K562 (cell line): ENCODE results near the gene SST. TPM values are rescaled to one million over a fixed set of nuclear protein-coding genes. Genes with fewer than 3 reads are reported as not detected.

Source experiments
- ARID2 ChIP-seq: fragments of 450-650 bp; IDR thresholded peaks from 2 replicates; pipeline ENCODE4 v1.6.1; 2017; ENCODE audit warnings: antibody characterized with exemption, mild to moderate bottlenecking
- CBFA2T2 ChIP-seq: fragments of 450-650 bp; conservative IDR thresholded peaks from 2 replicates; pipeline ENCODE4 v1.6.1; 2017; ENCODE audit warnings: mild to moderate bottlenecking
- CTCF ChIP-seq, 3 experiments: IDR thresholded peaks in 2 of 3; conservative IDR thresholded peaks in 1 of 3; 2 replicates each; pipeline ENCODE4 v1.5.1; 2011 to 2012; ENCODE audit warnings: low read length in 3 of 3, mild to moderate bottlenecking in 3 of 3, control low read depth in 2 of 3, improper control_type of control experiment in 1 of 3, inconsistent platforms in 1 of 3, low read depth in 1 of 3, mixed read lengths in 1 of 3, moderate library complexity in 1 of 3; ENCODE audit not compliant: insufficient read depth in 2 of 3
- ESRRA ChIP-seq: fragments of 450-650 bp; IDR thresholded peaks from 2 replicates; pipeline ENCODE4 v1.6.1; 2014; ENCODE audit warnings: low read depth, mild to moderate bottlenecking, moderate library complexity, borderline replicate concordance
- FOXA3 ChIP-seq, 2 experiments: fragments of 450-650 bp in 1 of 2; sonication (generic) in 1 of 2; formaldehyde crosslinking; IDR thresholded peaks in 1 of 2; conservative IDR thresholded peaks in 1 of 2; 2 replicates each; pipeline versions ENCODE4 v1.4.0 to v1.8.0; 2020 to 2022; ENCODE audit warnings: mild to moderate bottlenecking in 2 of 2, missing genetic modification reagents in 1 of 2
- HDGF ChIP-seq: fragments of 450-650 bp; IDR thresholded peaks from 2 replicates; pipeline ENCODE4 v1.6.1; 2016
- JUND ChIP-seq, 2 experiments: IDR thresholded peaks; 2 replicates in 1 of 2; 3 replicates in 1 of 2; pipeline ENCODE4 v1.6.1; 2011; ENCODE audit warnings: borderline replicate concordance in 2 of 2, low read depth in 2 of 2, low read length in 2 of 2, improper control_type of control experiment in 1 of 2, missing biosample characterization in 1 of 2, missing genetic modification characterization in 1 of 2, missing genetic modification reagents in 1 of 2
- MAZ ChIP-seq, 2 experiments: fragments of 450-650 bp in 1 of 2; sonication (generic) in 1 of 2; formaldehyde crosslinking; IDR thresholded peaks in 1 of 2; conservative IDR thresholded peaks in 1 of 2; 2 replicates each; pipeline versions ENCODE4 v1.4.0 to v1.5.0; 2020; ENCODE audit warnings: mild to moderate bottlenecking in 1 of 2, missing genetic modification reagents in 1 of 2
- MYC ChIP-seq, 2 experiments: fragments of 250-450 bp in 1 of 2; sonication (Bioruptor Pico) in 1 of 2; IDR thresholded peaks; 2 replicates each; pipeline versions ENCODE4 v1.5.1 to v1.6.1; 2012 to 2021; ENCODE audit warnings: low read depth in 2 of 2, borderline replicate concordance in 1 of 2, improper control_type of control experiment in 1 of 2, low read length in 1 of 2, mild to moderate bottlenecking in 1 of 2, moderate library complexity in 1 of 2
- RB1 ChIP-seq: fragments of 450-650 bp; IDR thresholded peaks from 2 replicates; pipeline ENCODE4 v1.6.1; 2017; ENCODE audit warnings: low read depth, mild to moderate bottlenecking
- SMC3 ChIP-seq: conservative IDR thresholded peaks from 2 replicates; pipeline ENCODE4 v1.6.1; 2011; ENCODE audit warnings: low read depth, low read length, improper control_type of control experiment; ENCODE audit not compliant: insufficient read depth
- ZNF318 ChIP-seq, 2 experiments: fragments of 450-650 bp; IDR thresholded peaks; 2 replicates each; pipeline ENCODE4 v1.6.1; 2016; ENCODE audit warnings: mild to moderate bottlenecking in 2 of 2, borderline replicate concordance in 1 of 2, low read depth in 1 of 2, moderate library complexity in 1 of 2
- ZNF384 ChIP-seq: IDR thresholded peaks from 2 replicates; pipeline ENCODE4 v1.6.1; 2012; ENCODE audit warnings: low read depth, low read length, improper control_type of control experiment
- polyA plus RNA-seq, 8 experiments: library from polyadenylated mRNA; depleted of rRNA in 4 of 8; stranded (reverse) in 5 of 8; unstranded in 3 of 8; fragments of >200 nt; fragmentation: Nextera tagmentation in 2 of 8; fragmentation: Illumina TruSeq in 1 of 8; extraction: Ambion mirVana in 2 of 8; extraction: Trizol in 1 of 8; gene quantifications; 2 replicates each; pipeline versions ENCODE4 v1.2.1 to v1.2.3, GENCODE V29; 2011 to 2014; ENCODE audit warnings: inconsistent platforms in 1 of 8, missing spikeins in 1 of 8
- total RNA-seq, 7 experiments: library from RNA; depleted of rRNA in 6 of 7; stranded (reverse); fragments of >200 nt in 6 of 7; fragmentation: Illumina TruSeq in 2 of 7; extraction: Trizol in 2 of 7; gene quantifications; 2 replicates each; pipeline versions ENCODE4 v1.2.1 to v1.2.3, GENCODE V29; 2011 to 2021; ENCODE audit warnings: low replicate concordance in 1 of 7

SST gene
- total and polyA plus RNA-seq, 9 of the 15 experiments (the other 6 are each of a cell fraction or from before 2014, with no cell fraction given): not detected

DNA sequence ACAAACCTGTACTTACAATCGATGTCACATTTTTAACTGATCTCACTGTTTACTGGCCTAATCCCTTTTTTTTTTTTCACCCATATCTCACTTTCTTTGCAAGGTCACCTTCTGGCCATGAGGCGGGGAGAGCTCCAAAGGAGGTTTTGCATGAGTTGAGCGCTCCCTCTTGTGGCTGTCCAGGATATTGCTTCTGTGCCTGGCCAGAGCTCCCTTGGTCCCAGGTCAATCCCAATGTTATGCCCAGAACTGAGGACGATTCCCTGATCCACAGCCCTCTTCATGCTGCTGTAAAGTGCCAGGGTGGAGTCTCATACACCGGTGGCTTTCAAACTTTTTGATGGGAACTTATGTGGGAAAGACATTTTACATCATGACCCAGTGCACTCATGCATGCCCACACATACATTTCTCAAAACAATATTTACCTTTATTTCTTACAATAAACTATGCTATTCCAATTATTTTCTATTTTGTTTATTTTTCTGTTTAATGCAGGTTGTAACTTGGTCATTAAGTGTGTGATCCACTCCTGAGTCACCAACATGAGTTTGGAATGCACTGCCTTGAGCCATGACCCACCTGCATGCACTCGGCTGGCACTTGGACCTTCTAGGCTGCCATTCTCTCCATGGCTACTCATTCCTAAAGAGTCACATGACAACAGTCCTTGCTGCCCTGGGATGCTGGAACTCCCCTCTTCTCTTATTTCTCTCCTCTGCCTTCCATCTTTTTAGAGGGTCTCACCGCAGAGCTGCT is 9.6 kb upstream of the SST start (continued):
- TF ChIP-seq ARID2 (peak; percentile 75), HDGF (no peak), ZNF384 (peak; percentile 94), MYC (IDR thresholded peaks at IDR 0.05; ENCODE audit: low read depth, low read length) (peak; percentile 79), MYC (CRISPR knock-in tag; IDR thresholded peaks at IDR 0.05; ENCODE audit: borderline replicate concordance, low read depth) (no peak), RB1 (peak; percentile 51; the same call in 1 of the 2 replicates), MAZ (CRISPR knock-in tag; conservative IDR thresholded peaks at IDR 0.05 in 1 of 2, IDR thresholded peaks at IDR 0.05 in 1 of 2) (0 out of 4 replicates have a peak, but pooled peaks of 1 of the 2 experiments have one; percentile 22), CTCF (IDR thresholded peaks at IDR 0.05 in 2 of 3, conservative IDR thresholded peaks at IDR 0.05 in 1 of 3; ENCODE audit: insufficient read depth in 2 of 3, low read depth in 1 of 3, low read length in 3 of 3) (peak; percentile 94 to 95 (median 94)), ZNF318 (IDR thresholded peaks at IDR 0.05; ENCODE audit: borderline replicate concordance in 1 of 2, low read depth in 1 of 2) (no peak), ESRRA (peak; percentile 99), FOXA3 (CRISPR knock-in tag; conservative IDR thresholded peaks at IDR 0.05 in 1 of 2, IDR thresholded peaks at IDR 0.05 in 1 of 2) (no peak), SMC3 (peak; percentile 89), CBFA2T2 (no peak), JUND (IDR thresholded peaks at IDR 0.05; ENCODE audit: borderline replicate concordance, low read depth, low read length) (0 out of 2 replicates have a peak, but pooled peaks have one; percentile 43), JUND (tag; IDR thresholded peaks at IDR 0.05; ENCODE audit: borderline replicate concordance, low read depth, low read length) (no peak)
- TF ChIP-seq, all 486 proteins: peak for 15
